HG03571 (cell line): ENCODE data around the gene ZNF507.

Source experiments
- ATAC-seq: cut with Tn5 transposase; IDR thresholded peaks from one replicate; pipeline ENCODE4 v1.9.1; 2021; ENCODE audit not compliant: unreplicated experiment

The ZNF507 gene

DNA sequence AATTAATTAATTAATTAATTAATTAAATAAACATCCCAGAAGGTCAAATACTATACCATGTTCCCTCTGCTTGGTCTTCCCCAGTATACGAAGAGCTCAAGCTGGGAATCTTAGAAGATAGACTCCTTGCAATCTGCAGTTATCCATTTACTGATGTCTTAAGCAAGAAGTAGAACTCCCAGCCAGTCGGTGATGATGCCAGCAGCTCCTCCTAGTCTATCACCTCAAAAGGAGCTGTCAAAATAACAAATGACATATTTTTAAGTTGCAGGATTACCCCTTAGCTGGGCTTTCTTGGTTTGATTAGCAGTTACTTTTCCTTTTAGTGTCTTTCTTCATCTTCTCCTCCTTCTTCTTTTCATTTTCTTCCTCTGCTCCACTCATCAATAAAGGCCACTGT, 6.0 kb upstream of the ZNF507 start:
- no peak for ATAC-seq

- ATAC-seq = no peak
Measured at GRCh38 chr19:32339988-32340874, 5.2 kb upstream of the ZNF507 start.

DNA sequence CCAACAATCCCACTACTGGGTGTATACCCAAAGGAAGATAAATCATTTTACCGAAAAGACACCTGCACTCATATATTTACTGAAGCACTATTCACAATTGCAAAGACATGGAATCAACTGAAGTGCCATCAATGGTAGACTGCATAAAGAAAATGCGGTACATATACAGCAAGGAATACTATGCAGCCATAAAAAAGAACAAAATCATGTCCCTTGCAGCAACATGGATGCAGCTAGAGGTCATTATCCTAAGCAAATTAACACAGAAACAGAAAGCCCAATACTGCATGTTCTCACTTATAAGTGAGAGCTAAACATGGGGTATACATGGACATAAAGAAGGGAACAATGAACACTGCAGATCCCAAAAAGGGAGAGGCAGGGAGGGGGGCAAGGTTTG, 2.7 kb upstream of the ZNF507 start:
- ATAC-seq = no peak

- no peak for ATAC-seq
Measured at GRCh38 chr19:32343550-32344262, 1.7 kb upstream of the ZNF507 start.

- no peak for ATAC-seq
Measured at GRCh38 chr19:32346901-32347300, 1.5 kb downstream of the ZNF507 start.

GRCh38 chr19:32347573-32347972, 2.2 kb downstream of the ZNF507 start:
- ATAC-seq = no peak

DNA sequence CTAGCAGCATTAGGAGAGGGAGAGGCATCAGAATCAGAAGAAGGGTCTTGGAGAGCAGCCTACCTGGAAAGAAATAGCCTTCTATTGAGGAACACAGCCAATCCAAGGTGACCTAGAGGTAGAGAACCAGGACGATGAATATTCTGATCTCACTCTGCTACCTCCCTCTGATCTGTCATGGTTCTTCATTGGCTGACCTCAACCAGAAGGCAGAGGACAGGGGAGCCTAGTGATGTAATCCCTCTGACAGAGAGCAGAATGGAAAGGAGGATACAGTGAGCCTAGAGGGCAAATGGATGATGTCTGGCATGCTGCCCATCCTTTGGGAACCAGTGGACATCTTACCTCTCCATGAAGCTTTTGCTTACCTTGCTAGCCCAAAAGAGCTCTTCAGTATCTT, 3.6 kb downstream of the ZNF507 start:
- ATAC-seq = no peak

DNA sequence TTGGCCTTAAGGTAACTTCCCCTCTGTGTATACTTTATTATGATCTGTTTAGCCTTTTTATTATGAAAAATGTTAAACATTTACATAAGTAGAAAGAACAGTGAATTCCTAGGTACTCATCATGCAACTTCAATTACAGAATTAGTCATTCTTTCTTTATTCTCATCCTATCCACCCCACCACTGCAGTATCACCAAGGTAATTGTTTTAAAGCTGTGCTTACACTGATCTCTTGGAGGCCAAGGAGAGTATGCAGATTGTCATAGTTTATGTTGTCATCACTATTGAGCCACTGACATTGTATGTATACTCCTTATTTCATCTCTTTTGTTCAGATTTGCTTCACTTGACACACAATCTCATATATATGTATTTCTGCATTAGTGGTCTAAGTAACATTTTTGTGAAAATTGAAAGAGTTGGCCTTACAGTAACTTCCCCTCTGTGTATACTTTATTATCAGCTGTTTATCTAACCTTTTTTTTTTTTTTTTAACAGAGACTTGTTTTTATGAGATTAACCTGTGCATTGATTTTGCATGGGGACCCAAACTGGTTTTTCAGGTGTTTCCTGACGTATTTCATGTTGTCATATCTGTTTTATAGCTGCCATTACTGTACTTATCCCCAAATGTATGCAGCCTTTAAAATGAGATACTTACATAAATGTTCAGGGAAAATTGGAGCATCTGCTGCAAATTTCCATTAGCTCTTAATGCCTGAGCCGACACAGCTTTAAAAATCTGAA, 4.5 kb downstream of the ZNF507 start:
- ATAC-seq = no peak

DNA sequence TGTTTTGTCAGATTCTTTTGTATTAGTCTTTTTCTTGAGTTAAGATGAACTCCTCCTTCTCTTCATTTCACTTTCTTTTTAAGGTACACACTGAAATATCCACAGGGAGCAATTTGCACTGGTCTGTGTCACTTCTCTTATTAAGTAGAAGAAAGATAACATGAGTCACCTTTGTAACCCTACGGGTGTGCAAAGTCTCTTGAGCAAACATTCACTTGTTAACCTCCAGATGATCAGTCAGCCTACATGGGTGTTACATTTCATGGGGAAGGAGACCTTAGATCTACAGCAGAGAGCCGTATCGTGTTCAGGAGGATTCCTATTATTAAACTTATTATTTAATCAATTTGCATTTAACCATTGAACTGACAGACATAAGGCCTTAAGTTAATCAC, 5.1 kb downstream of the ZNF507 start:
- no peak for ATAC-seq

- ATAC-seq = no peak
Measured at GRCh38 chr19:32350987-32351348, 5.6 kb downstream of the ZNF507 start.

- ATAC-seq = no peak
Measured at GRCh38 chr19:32352241-32352630, 6.8 kb downstream of the ZNF507 start.

DNA sequence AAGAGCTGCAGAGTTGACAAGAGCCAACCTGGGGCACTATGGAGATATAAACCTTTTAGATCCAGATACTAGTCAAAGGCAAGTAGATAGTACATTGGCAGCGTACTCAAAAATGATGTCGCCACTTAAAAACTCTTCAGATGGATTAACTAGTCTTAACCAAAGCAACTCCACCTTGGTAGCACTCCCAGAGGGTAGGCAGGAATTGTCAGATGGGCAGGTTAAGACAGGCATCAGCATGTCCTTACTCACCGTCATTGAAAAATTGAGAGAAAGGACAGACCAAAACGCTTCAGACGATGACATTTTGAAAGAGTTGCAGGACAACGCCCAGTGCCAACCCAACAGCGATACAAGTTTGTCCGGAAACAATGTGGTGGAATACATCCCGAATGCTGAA, 8.9 kb downstream of the ZNF507 start:
- ATAC-seq = no peak

- no peak for ATAC-seq
Measured at GRCh38 chr19:32355309-32355708, 9.9 kb downstream of the ZNF507 start.

- ATAC-seq = no peak
Measured at GRCh38 chr19:32357720-32358119, 12.3 kb downstream of the ZNF507 start.

- ATAC-seq = no peak
Measured at GRCh38 chr19:32358321-32358720, 12.9 kb downstream of the ZNF507 start.

- no peak for ATAC-seq
Measured at GRCh38 chr19:32359581-32359980, 14.2 kb downstream of the ZNF507 start.

- ATAC-seq = no peak
Measured at GRCh38 chr19:32361574-32362317, 16.3 kb downstream of the ZNF507 start.

GRCh38 chr19:32362318-32362691, 16.9 kb downstream of the ZNF507 start:
- no peak for ATAC-seq

- ATAC-seq = no peak
Measured at GRCh38 chr19:32363175-32363574, 17.8 kb downstream of the ZNF507 start.

DNA sequence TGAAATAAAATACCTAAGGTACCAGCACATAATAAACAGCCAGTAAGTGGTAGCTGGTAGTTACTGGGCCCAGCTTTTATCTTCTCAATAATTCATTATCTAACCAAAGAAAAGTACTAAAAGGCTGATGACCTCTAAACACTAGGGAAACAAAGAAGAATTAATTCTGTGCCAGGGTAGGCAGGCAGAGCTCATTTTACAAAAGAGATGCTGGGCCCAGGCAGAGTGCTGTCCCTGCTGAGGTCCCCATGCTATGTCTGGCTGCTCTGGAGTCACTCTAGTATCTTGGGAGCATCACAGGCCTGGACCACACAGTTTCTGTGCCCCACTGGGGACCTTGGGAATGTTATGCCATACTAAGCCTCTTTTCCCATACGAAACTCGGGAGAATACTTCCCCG, 18.2 kb downstream of the ZNF507 start:
- no peak for ATAC-seq

- no peak for ATAC-seq
Measured at GRCh38 chr19:32364040-32364439, 18.6 kb downstream of the ZNF507 start.
